Neutrophil (primary cell): ENCODE results near the gene NUAK1.

Source experiments
- H3K27ac ChIP-seq: fragments of 200-600 bp; sonication (generic); 2 replicates; pipeline ENCODE4 v1.5.1; 2016; ENCODE audit warnings: mild to moderate bottlenecking, moderate library complexity
- H3K27me3 ChIP-seq: fragments of 200-600 bp; sonication (generic); 2 replicates; pipeline ENCODE4 v1.6.0; 2016; ENCODE audit warnings: mild to moderate bottlenecking
- H3K36me3 ChIP-seq: fragments of 200-600 bp; sonication (generic); 2 replicates; pipeline ENCODE4 v1.5.1; 2017
- H3K4me1 ChIP-seq, 2 experiments: fragments of 200-600 bp in 1 of 2; sonication (generic) in 1 of 2; 1 replicate in 1 of 2; 2 replicates in 1 of 2; pipeline versions ENCODE4 v1.5.1 to v1.6.1; 2013 to 2016; ENCODE audit warnings: low read depth in 1 of 2, low read length in 1 of 2, mild to moderate bottlenecking in 1 of 2, moderate library complexity in 1 of 2; ENCODE audit not compliant: control insufficient read depth in 1 of 2, insufficient read depth in 1 of 2
- H3K4me3 ChIP-seq, 2 experiments: fragments of 200-600 bp in 1 of 2; sonication (generic) in 1 of 2; 1 replicate in 1 of 2; 2 replicates in 1 of 2; pipeline ENCODE4 v1.5.1; 2013 to 2016; ENCODE audit warnings: low read depth in 1 of 2, low read length in 1 of 2, mild to moderate bottlenecking in 1 of 2, moderate library complexity in 1 of 2
- H3K9me3 ChIP-seq: fragments of 200-600 bp; sonication (generic); 2 replicates; pipeline ENCODE4 v1.5.1; 2016
- CTCF ChIP-seq: fragments of 200-600 bp; sonication (generic); IDR thresholded peaks from 2 replicates; pipeline ENCODE4 v1.5.1; 2016; ENCODE audit warnings: antibody characterized with exemption

The NUAK1 gene

GRCh38 chr12:106133136-106134087, 5.3 kb downstream of the NUAK1 start:
- Histone ChIP-seq H3K27ac (no peak overlapping the region), H3K27me3 (peaks cover 97% of the 10 kb centered on the region), H3K4me3 (no peak overlapping the region), H3K36me3 (no peaks in the 10 kb centered on the region), H3K4me1 (no peaks in the 10 kb centered on the region), H3K9me3 (no peaks in the 10 kb centered on the region)
- no peak for TF ChIP-seq CTCF

GRCh38 chr12:106132175-106133135, 6.3 kb downstream of the NUAK1 start:
- peaks cover 90% of the 10 kb centered on the region for H3K27me3 ChIP-seq
- H3K9me3 ChIP-seq, result no peaks in the 10 kb centered on the region
- H3K27ac ChIP-seq, result no peak overlapping the region
- no peak for TF ChIP-seq CTCF
- H3K4me3 ChIP-seq, result no peak overlapping the region
- H3K36me3 ChIP-seq, result no peaks in the 10 kb centered on the region
- no peaks in the 10 kb centered on the region for H3K4me1 ChIP-seq

GRCh38 chr12:106131676-106132075, 7.1 kb downstream of the NUAK1 start:
- Histone ChIP-seq H3K9me3 (no peaks in the 10 kb centered on the region), H3K27me3 (peaks cover 83% of the 10 kb centered on the region), H3K4me3 (no peak overlapping the region), H3K36me3 (no peaks in the 10 kb centered on the region), H3K27ac (no peak overlapping the region), H3K4me1 (no peaks in the 10 kb centered on the region)
- TF ChIP-seq CTCF, result no peak

GRCh38 chr12:106130474-106131113, 8.2 kb downstream of the NUAK1 start:
- Histone ChIP-seq H3K4me1 (no peaks in the 10 kb centered on the region), H3K27me3 (peaks cover 83% of the 10 kb centered on the region), H3K36me3 (no peaks in the 10 kb centered on the region), H3K27ac (no peak overlapping the region), H3K9me3 (no peaks in the 10 kb centered on the region), H3K4me3 (no peak overlapping the region)
- no peak for TF ChIP-seq CTCF

GRCh38 chr12:106128585-106129328, 10.0 kb downstream of the NUAK1 start:
- H3K9me3 ChIP-seq, result no peaks in the 10 kb centered on the region
- no peak overlapping the region for H3K27ac ChIP-seq
- no peaks in the 10 kb centered on the region for H3K4me1 ChIP-seq
- no peak overlapping the region for H3K4me3 ChIP-seq
- no peak for TF ChIP-seq CTCF
- H3K36me3 ChIP-seq, result no peaks in the 10 kb centered on the region
- peaks cover 75% of the 10 kb centered on the region for H3K27me3 ChIP-seq
